ENCODE data around the gene NCEH1. TPM values are rescaled to one million over a fixed set of nuclear protein-coding genes. Genes with fewer than 3 reads are reported as not detected.
A peak's percentile ranks its signal among the peaks of the same experiment; 100 is the strongest.
"Not testable (repeated sequence)": the region's sequence is repeated elsewhere in the genome, so short reads cannot be mapped to it uniquely, and the experiment has no call there.

Gene NCEH1
- total RNA-seq, 1 experiment from 2014 or later = 43.5 TPM

DNA sequence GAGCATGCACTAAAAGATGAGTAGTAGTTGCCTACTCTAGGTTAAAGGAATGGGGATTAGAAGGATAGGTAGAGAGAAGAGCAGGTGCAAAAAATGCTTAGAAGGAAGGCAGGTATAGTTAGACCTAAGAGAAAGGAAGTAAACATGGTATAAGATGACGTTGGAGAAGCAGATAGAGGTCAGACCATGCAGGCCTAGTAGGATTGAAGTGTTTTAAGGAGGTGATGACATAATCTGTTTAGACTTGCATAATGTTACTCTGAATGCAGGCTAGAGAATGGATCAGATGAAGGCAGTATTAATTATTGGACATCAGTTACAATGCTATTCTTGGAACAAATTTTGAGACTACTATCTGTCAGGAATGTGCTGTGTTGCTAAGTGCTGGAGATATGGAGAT is 28.6 kb upstream of the NCEH1 start:
- no peaks in the 10 kb centered on the region for H3F3A ChIP-seq (ENCODE audit: insufficient read depth, low read depth)
- no peak overlapping the region for H3K27ac ChIP-seq
- H3K9me2 ChIP-seq (ENCODE audit: insufficient read depth) = no peaks in the 10 kb centered on the region
- peak overlapping the region; percentile 11 for H2AFZ ChIP-seq
- TF ChIP-seq, protein P1, sequence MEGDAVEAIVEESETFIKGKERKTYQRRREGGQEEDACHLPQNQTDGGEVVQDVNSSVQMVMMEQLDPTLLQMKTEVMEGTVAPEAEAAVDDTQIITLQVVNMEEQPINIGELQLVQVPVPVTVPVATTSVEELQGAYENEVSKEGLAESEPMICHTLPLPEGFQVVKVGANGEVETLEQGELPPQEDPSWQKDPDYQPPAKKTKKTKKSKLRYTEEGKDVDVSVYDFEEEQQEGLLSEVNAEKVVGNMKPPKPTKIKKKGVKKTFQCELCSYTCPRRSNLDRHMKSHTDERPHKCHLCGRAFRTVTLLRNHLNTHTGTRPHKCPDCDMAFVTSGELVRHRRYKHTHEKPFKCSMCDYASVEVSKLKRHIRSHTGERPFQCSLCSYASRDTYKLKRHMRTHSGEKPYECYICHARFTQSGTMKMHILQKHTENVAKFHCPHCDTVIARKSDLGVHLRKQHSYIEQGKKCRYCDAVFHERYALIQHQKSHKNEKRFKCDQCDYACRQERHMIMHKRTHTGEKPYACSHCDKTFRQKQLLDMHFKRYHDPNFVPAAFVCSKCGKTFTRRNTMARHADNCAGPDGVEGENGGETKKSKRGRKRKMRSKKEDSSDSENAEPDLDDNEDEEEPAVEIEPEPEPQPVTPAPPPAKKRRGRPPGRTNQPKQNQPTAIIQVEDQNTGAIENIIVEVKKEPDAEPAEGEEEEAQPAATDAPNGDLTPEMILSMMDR (conservative IDR thresholded peaks at IDR 0.05) = no peak
- no peak for TF ChIP-seq EZH2 (IDR thresholded peaks at IDR 0.05; ENCODE audit: low read depth)
- no peak overlapping the region for H3K4me2 ChIP-seq
- H3K9me3 ChIP-seq (ENCODE audit: insufficient read depth, low read depth) = no peaks in the 10 kb centered on the region
- no TSS peak for BruUV-seq (replicated peaks)
- H3K36me3 ChIP-seq (ENCODE audit: low read depth) = no peaks in the 10 kb centered on the region
- POLR2A ChIA-PET (ENCODE audit: unreplicated experiment) = no interaction called here
- no peaks in the 10 kb centered on the region for H3K4me1 ChIP-seq (replicated peaks; ENCODE audit: insufficient read depth)
- intact Hi-C loops (cut with micrococcal nuclease; ENCODE audit: unreplicated experiment) = no loop called here
- no peak for DNase-seq
- CTCF ChIA-PET = no interaction called here
- no peaks in the 10 kb centered on the region for H3K27me3 ChIP-seq (ENCODE audit: insufficient read depth, low read depth)
- H4K20me1 ChIP-seq (ENCODE audit: insufficient read depth) = no peaks in the 10 kb centered on the region
- no peak overlapping the region for H3K4me3 ChIP-seq
- H3K79me2 ChIP-seq (ENCODE audit: low read depth) = no peaks in the 10 kb centered on the region

GRCh38 chr3:172735014-172735413 is 24.1 kb upstream of the NCEH1 start:
- CTCF ChIA-PET = no interaction called here
- POLR2A ChIA-PET (ENCODE audit: unreplicated experiment) = no interaction called here
- BruUV-seq (replicated peaks) = no TSS peak

DNA sequence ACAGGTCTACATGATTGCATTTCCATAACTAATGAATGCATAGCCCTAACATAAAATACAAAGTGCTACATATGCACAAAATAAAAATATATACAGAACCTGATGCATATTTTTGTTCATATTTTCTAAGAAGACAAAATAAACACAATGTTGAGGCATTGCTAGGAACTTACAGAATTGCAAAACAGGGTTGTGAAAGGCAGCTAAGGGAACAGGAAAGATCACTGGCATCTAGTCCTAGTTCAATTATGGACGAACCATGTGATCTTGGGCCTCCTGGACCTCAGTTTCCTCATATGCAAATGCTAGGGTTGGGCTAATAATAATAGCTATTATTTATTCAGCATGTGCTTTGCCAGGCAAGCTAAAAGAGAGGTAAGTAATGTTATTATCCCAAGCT is 15.5 kb upstream of the NCEH1 start:
- H3K27ac ChIP-seq = no peak overlapping the region
- ChIA-PET POLR2A (ENCODE audit: unreplicated experiment) (no interaction called here), CTCF (no interaction called here)
- BruUV-seq (replicated peaks) = no TSS peak
- H3K36me3 ChIP-seq (ENCODE audit: low read depth) = no peaks in the 10 kb centered on the region
- H3K4me2 ChIP-seq = no peak overlapping the region
- H3K4me3 ChIP-seq = no peak overlapping the region
- H3F3A ChIP-seq (ENCODE audit: insufficient read depth, low read depth) = peaks cover 22% of the 10 kb centered on the region; the same call in 1 of the 2 replicates
- H3K79me2 ChIP-seq (ENCODE audit: low read depth) = no peaks in the 10 kb centered on the region
- no peaks in the 10 kb centered on the region for H3K27me3 ChIP-seq (ENCODE audit: insufficient read depth, low read depth)
- H3K9me3 ChIP-seq (ENCODE audit: insufficient read depth, low read depth) = peaks cover 18% of the 10 kb centered on the region
- no peak overlapping the region for H2AFZ ChIP-seq
- intact Hi-C loops (cut with micrococcal nuclease; ENCODE audit: unreplicated experiment) = no loop called here
- peak in 1 of 2 experiments; percentile 11 for DNase-seq
- H3K9me2 ChIP-seq (ENCODE audit: insufficient read depth) = no peaks in the 10 kb centered on the region
- H4K20me1 ChIP-seq (ENCODE audit: insufficient read depth) = no peaks in the 10 kb centered on the region
- TF ChIP-seq, protein P1 (conservative IDR thresholded peaks at IDR 0.05) = no peak
- no peak for TF ChIP-seq EZH2 (IDR thresholded peaks at IDR 0.05; ENCODE audit: low read depth)
- peaks cover 23% of the 10 kb centered on the region for H3K4me1 ChIP-seq (replicated peaks; ENCODE audit: insufficient read depth)

More at GRCh38 chr3:172735014-172735413, 24.1 kb upstream of the NCEH1 start:
- Histone ChIP-seq H3K36me3 (ENCODE audit: low read depth) (no peaks in the 10 kb centered on the region), H3F3A (ENCODE audit: insufficient read depth, low read depth) (no peaks in the 10 kb centered on the region), H2AFZ (no peak overlapping the region), H3K4me2 (no peak overlapping the region), H3K4me3 (no peak overlapping the region), H3K27ac (no peak overlapping the region), H3K4me1 (replicated peaks; ENCODE audit: insufficient read depth) (no peaks in the 10 kb centered on the region), H3K9me3 (ENCODE audit: insufficient read depth, low read depth) (0 out of 2 replicates have a peak, but pooled peaks cover 3% of the 10 kb centered on the region), H4K20me1 (ENCODE audit: insufficient read depth) (no peaks in the 10 kb centered on the region), H3K27me3 (ENCODE audit: insufficient read depth, low read depth) (no peaks in the 10 kb centered on the region), H3K9me2 (ENCODE audit: insufficient read depth) (no peaks in the 10 kb centered on the region), H3K79me2 (ENCODE audit: low read depth) (no peaks in the 10 kb centered on the region)
- TF ChIP-seq EZH2 (IDR thresholded peaks at IDR 0.05; ENCODE audit: low read depth) = no peak
- TF ChIP-seq, protein P1 (conservative IDR thresholded peaks at IDR 0.05) = no peak
- DNase-seq = peak in 1 of 2 experiments; percentile 12
- intact Hi-C loops (cut with micrococcal nuclease; ENCODE audit: unreplicated experiment) = no loop called here

GRCh38 chr3:172722536-172723040 is 11.7 kb upstream of the NCEH1 start:
- H3F3A ChIP-seq (ENCODE audit: insufficient read depth, low read depth) = peaks cover 23% of the 10 kb centered on the region; the same call in 1 of the 2 replicates
- H3K27me3 ChIP-seq (ENCODE audit: insufficient read depth, low read depth); H3K9me2 ChIP-seq (ENCODE audit: insufficient read depth); H3K36me3 ChIP-seq (ENCODE audit: low read depth); H3K79me2 ChIP-seq (ENCODE audit: low read depth); H4K20me1 ChIP-seq (ENCODE audit: insufficient read depth); CTCF ChIA-PET; BruUV-seq (replicated peaks): not testable (repeated sequence)
- peaks cover 28% of the 10 kb centered on the region for H3K9me3 ChIP-seq (ENCODE audit: insufficient read depth, low read depth)
- intact Hi-C loops (cut with micrococcal nuclease; ENCODE audit: unreplicated experiment) = loop anchor here (1.0 to 2.0 kb wide), 4 partner anchors 11 to 84 kb away; partner anchors contain the start of genes ECT2 and NCEH1
- DNase-seq = peak; percentile 91 to 92
- peak overlapping the region; percentile 72 for H2AFZ ChIP-seq
- H3K4me1 ChIP-seq (replicated peaks; ENCODE audit: insufficient read depth) = peaks cover 37% of the 10 kb centered on the region
- POLR2A ChIA-PET (ENCODE audit: unreplicated experiment) = interaction anchor here (0.6 to 0.7 kb wide), 3 partner anchors 26 to 181 kb away, joined by 3 to 18 read pairs (median 11); no protein-coding TSS in a partner anchor
- peak overlapping the region; percentile 96 for H3K27ac ChIP-seq
- peak overlapping the region; percentile 51 for H3K4me3 ChIP-seq
- peak overlapping the region; percentile 87 for H3K4me2 ChIP-seq
